Coronary artery (tissue), 2 donors: ENCODE results near the gene CFAP161.
A peak's percentile ranks its signal among the peaks of the same experiment; 100 is the strongest.

Source experiments
- DNase-seq: peaks from one replicate; pipeline ENCODE4 v3.0.0-alpha.2; 2017; ENCODE audit warnings: low spot score
- H3K27ac ChIP-seq, 2 donors: fragments of 200-600 bp; sonication (generic); one replicate each; pipeline ENCODE4 v1.5.1; 2016 to 2019
- H3K4me3 ChIP-seq: fragments of 200-600 bp; sonication (generic); 2 replicates; pipeline ENCODE4 v1.5.1; 2016; ENCODE audit warnings: mild to moderate bottlenecking, moderate library complexity
- TF ChIP-seq, protein P1 (sequence below): fragments of 200-600 bp; sonication (generic); IDR thresholded peaks from one replicate; pipeline ENCODE4 v1.5.1; 2019; ENCODE audit warnings: antibody characterized with exemption

The CFAP161 gene

DNA sequence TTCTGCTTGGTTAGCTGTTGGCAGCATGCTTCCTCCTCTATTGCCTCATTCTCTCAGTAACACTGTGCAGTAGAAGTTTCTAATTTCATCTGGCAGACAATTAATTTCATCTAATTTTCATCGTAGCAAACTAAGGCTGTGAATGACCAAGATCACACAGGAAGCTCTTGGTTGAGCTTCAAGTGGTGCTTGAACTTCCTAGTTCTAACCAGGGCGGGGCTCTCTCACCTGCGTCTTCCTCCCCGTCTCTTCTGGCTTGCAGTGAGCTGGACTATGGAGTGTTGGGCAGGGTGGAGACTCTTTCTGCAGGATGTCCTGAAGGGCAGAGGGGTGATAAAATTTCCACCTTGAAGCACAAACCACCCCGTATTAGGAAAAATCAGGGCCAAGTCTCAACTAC lies 60.7 kb downstream of the CFAP161 start:
- TF ChIP-seq, protein P1, sequence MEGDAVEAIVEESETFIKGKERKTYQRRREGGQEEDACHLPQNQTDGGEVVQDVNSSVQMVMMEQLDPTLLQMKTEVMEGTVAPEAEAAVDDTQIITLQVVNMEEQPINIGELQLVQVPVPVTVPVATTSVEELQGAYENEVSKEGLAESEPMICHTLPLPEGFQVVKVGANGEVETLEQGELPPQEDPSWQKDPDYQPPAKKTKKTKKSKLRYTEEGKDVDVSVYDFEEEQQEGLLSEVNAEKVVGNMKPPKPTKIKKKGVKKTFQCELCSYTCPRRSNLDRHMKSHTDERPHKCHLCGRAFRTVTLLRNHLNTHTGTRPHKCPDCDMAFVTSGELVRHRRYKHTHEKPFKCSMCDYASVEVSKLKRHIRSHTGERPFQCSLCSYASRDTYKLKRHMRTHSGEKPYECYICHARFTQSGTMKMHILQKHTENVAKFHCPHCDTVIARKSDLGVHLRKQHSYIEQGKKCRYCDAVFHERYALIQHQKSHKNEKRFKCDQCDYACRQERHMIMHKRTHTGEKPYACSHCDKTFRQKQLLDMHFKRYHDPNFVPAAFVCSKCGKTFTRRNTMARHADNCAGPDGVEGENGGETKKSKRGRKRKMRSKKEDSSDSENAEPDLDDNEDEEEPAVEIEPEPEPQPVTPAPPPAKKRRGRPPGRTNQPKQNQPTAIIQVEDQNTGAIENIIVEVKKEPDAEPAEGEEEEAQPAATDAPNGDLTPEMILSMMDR, result no peak
- peak; percentile 26 for DNase-seq
- no peak overlapping the region for H3K4me3 ChIP-seq
- H3K27ac ChIP-seq, result peak overlapping the region in 1 of 2 donors; percentile 45

DNA sequence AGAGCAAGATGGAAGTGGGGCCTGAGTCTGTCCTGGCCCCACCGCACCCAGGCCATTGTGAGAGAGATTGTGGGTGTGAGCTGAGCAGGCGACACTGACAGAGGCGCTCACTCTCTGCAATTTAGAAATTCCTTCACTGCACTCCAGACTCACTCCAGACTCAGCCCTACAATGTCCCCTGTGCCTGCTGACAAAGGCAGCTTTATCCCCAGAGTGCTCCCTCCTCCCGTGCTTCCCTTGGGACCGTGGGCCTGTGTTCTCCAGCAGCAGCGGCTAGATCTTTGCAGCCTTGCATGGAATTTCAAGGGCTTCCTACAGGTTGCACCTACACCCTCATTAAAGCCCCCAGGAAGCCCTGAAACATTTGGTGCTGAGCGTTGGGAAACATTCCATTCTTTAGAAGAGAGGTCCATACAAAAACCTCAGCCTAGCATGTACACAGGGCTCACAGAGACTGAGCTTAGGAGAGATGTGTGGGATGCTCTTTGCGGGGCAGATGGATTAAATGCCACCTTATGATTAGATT lies 61.3 kb downstream of the CFAP161 start:
- no peak for DNase-seq
- TF ChIP-seq, protein P1, result no peak
- Histone ChIP-seq H3K27ac (peak overlapping the region in 1 of 2 donors; percentile 45), H3K4me3 (no peak overlapping the region)

DNA sequence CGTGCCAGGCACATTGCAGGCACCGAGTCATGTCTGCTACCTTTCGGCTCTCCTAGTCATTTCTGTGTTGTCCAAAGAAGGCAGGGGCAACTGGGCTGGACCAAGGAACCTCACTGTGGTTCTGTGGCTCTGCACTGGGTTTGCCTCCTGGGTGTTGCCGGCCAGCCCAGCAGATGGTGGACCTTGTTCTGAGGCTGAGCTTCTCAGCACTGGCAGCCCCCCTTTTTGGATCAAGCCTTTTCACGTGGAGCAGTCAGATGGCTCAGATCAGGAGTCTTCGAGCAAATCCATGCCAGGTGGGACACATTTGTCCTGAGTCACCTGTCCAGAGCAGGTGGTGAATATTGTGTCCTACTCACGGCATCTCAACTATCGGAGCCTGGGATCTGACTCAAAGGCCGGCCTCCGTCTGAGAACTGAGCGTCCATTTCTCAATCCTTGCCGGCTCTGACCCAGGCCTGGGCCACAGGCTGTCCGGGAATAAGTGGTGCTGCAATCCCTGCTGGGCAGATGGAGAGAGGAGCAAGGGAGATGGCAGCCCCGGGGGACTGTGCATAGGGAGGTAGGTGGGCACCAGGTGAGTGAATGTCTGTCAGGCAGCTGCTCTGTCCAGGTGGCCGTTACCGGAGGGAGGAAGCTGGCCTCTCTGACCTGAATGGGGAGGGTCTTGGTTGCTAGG lies 62.6 kb downstream of the CFAP161 start, which contains the start of gene IL16:
Gene IL16, plus strand, starts transcription at position 304 of the 679 bp plus-strand sequence. CDS start 28,521 bp downstream, outside the sequence.
- peak within 1 kb of the TSS in 1 of 2 donors; percentile 45 for H3K27ac ChIP-seq
- TF ChIP-seq, protein P1, result no peak
- DNase-seq, result peak; percentile 64

DNA sequence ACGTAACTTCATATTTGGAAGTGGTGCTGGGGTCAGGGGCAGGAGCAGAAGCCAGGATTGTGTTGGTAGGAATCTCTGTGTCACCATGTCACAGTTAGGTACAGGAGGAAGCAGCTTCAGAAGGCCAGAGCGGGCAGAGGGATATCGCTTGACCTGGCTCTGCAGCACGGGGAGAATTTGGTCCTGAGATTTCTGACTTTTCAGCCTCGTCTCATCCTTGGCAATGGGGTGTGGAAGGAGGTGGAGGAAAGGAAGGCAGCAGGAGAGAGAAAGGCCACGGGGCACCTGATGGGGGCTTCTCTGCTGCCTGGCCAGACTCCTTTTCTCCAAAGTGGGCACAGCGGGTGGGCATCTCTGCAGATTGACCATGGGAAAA lies 63.2 kb downstream of the CFAP161 start:
- no peak overlapping the region for H3K4me3 ChIP-seq
- TF ChIP-seq, protein P1, result no peak
- H3K27ac ChIP-seq, result peak overlapping the region in 1 of 2 donors; percentile 31
- DNase-seq, result no peak

More for the DNA sequence above, 62.6 kb downstream of the CFAP161 start, which contains the start of gene IL16:
- no peak within 1 kb of the TSS for H3K4me3 ChIP-seq

DNA sequence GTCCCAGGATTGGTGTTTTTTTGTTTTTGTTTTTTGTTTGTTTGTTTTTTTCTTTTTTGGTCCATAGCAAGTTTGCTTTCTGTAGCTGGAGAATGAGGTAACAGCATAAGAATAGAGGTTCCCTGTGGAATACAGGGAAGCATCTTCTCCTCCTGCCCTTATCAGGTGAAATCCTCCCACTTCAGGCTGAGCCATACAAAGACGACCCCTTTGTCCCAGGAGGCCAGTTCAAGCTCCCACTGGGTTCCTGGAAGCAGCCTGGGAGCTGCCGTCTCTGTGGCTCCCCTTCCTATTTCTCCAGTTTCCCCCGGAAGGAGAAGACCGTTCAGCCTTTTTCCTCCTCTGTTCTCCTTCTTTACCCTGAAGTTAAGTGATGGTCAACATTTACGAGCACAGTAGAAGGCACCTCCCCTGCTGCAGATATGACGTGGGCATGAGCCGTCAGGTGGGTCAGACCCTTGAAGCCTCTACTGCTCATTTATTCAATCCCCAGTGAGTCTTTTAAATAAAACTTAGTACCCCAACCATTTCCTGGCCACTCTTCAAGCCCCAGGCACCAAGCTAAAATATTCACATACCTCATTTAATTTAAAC lies 63.7 kb downstream of the CFAP161 start:
- DNase-seq, result no peak
- H3K27ac ChIP-seq, result no peak overlapping the region
- TF ChIP-seq, protein P1, result no peak

More for the DNA sequence above, 63.7 kb downstream of the CFAP161 start:
- no peak overlapping the region for H3K4me3 ChIP-seq
